Measurements from ENCODE around the gene PNPLA1. TPM values are rescaled to one million over a fixed set of nuclear protein-coding genes. Genes with fewer than 3 reads are reported as not detected.

The PNPLA1 gene
- total RNA-seq, 4 donors from 2014 or later, result not detected

DNA sequence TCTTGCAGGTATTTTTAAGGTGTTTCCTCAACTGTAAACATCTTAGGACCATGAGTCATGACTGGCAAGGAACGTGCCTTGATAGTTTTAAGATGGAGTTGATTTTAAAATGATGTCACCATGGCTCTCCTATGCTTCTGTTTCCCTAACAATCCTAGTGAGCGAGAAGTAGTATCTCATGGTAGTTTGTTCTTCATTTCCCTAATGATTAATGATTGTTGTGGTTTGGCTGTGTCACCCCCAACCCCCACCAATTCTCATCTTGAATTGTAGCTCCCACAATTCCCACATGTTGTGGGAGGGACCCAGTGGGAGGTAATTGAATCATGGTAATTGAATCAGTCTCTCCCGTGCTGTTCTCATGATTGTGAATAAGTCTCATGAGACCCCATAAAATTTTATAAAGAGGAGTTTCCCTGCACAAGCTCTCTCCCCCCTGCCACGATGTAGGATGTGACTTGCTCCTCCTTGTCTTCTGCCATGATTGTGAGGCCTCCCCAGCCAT lies 83.6 kb downstream of the PNPLA1 start:
- H3K36me3 ChIP-seq, result no peaks in the 10 kb centered on the region
- peak overlapping the region; percentile 14 to 81 for H3K27ac ChIP-seq
- intact Hi-C loops (cut with DNase I; ENCODE audit: low total_unique reads), result no loop called here
- peaks cover 0 to 4% of the 10 kb centered on the region in 2 donors for H3K4me1 ChIP-seq
- H3K9me3 ChIP-seq, result no peaks in the 10 kb centered on the region
- H3K4me3 ChIP-seq, result no peak overlapping the region
- H3K27me3 ChIP-seq, result no peaks in the 10 kb centered on the region
- DNase-seq, result peak in 1 of 2 donors; percentile 47
- TF ChIP-seq, protein P1, sequence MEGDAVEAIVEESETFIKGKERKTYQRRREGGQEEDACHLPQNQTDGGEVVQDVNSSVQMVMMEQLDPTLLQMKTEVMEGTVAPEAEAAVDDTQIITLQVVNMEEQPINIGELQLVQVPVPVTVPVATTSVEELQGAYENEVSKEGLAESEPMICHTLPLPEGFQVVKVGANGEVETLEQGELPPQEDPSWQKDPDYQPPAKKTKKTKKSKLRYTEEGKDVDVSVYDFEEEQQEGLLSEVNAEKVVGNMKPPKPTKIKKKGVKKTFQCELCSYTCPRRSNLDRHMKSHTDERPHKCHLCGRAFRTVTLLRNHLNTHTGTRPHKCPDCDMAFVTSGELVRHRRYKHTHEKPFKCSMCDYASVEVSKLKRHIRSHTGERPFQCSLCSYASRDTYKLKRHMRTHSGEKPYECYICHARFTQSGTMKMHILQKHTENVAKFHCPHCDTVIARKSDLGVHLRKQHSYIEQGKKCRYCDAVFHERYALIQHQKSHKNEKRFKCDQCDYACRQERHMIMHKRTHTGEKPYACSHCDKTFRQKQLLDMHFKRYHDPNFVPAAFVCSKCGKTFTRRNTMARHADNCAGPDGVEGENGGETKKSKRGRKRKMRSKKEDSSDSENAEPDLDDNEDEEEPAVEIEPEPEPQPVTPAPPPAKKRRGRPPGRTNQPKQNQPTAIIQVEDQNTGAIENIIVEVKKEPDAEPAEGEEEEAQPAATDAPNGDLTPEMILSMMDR (IDR thresholded peaks at IDR 0.05), result no peak
- TF ChIP-seq POLR2A (IDR thresholded peaks at IDR 0.05), result no peak

DNA sequence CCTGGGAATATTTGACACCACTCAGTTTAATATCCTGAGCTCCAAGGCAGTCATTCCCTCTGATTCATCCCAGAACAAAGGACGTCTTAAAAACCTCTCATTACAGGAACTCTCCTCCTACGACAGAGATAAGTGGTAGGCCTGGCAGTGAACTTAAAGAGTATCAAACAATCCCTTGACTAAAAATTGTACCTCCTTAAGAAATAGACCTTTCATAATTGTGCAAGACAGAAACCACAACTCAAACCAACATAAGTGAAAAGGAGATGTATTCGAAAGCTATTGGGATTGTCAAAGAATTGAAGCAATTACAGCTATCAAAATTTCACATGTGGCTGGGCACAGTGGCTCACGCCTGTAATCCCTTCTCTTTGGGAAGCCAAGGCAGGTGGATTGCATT lies 86.0 kb downstream of the PNPLA1 start:
- TF ChIP-seq POLR2A (IDR thresholded peaks at IDR 0.05), result no peak
- TF ChIP-seq, protein P1 (IDR thresholded peaks at IDR 0.05), result no peak
- Histone ChIP-seq H3K27me3 (no peaks in the 10 kb centered on the region), H3K36me3 (no peaks in the 10 kb centered on the region), H3K4me1 (no peaks in the 10 kb centered on the region), H3K4me3 (no peak overlapping the region), H3K27ac (no peak overlapping the region), H3K9me3 (no peaks in the 10 kb centered on the region)
- no peak for DNase-seq
- intact Hi-C loops (cut with DNase I; ENCODE audit: low total_unique reads), result no loop called here

DNA sequence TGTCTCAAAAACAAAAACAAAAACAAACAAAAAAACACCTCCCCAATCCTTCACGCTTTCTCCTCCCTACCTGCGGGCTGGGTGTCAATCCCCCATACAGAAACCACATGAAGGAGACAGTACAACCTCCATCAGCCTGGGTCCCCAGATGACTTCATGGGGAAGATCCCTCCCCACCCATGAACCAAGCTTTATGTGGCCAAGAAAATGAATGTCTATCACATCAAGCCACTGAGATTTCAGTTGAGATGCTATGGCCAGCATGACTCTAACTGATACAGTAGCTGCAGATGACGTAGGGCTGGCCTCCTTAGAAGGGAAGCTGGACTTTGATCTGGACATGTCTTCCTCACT lies 88.0 kb downstream of the PNPLA1 start:
- Histone ChIP-seq H3K4me1 (no peaks in the 10 kb centered on the region), H3K4me3 (no peak overlapping the region), H3K36me3 (no peaks in the 10 kb centered on the region), H3K9me3 (no peaks in the 10 kb centered on the region), H3K27ac (no peak overlapping the region), H3K27me3 (no peaks in the 10 kb centered on the region)
- no peak for DNase-seq
- TF ChIP-seq, protein P1 (IDR thresholded peaks at IDR 0.05), result no peak
- TF ChIP-seq POLR2A (IDR thresholded peaks at IDR 0.05), result no peak
- intact Hi-C loops (cut with DNase I; ENCODE audit: low total_unique reads), result no loop called here

Other genes with a start within 250 kb of the PNPLA1 start
- under 1 TPM in 1 of 4 donors, not detected in 3; 0.07 TPM for gene SLC26A8, start 245.4 kb upstream of the PNPLA1 start, total RNA-seq
- 100 to 1,000 TPM in 2 of 4 donors, 10 to 100 TPM in 2; 62.0 to 117 (median 86.2) TPM for gene MAPK14, start 242.3 kb upstream of the PNPLA1 start, total RNA-seq
- gene MAPK13, start 139.5 kb upstream of the PNPLA1 start, total RNA-seq, result 10 to 100 TPM in 1 of 4 donors, 1 to 10 TPM in 2, under 1 TPM in 1; 0.26 to 10.9 (median 3.0) TPM
- gene BRPF3, start 73.3 kb upstream of the PNPLA1 start, total RNA-seq, result 10 to 100 TPM in 3 of 4 donors, 1 to 10 TPM in 1; 8.5 to 44.5 (median 27.3) TPM
- not detected for gene BNIP5, start 66.8 kb downstream of the PNPLA1 start, total RNA-seq
- gene ETV7, start 117.6 kb downstream of the PNPLA1 start, total RNA-seq, result 1 to 10 TPM in 1 of 4 donors, not detected in 3; 1.3 TPM
- not detected for gene PXT1, start 172.8 kb downstream of the PNPLA1 start, total RNA-seq
- gene KCTD20, start 172.9 kb downstream of the PNPLA1 start, total RNA-seq, result 100 to 1,000 TPM in 1 of 4 donors, 10 to 100 TPM in 3; 31.0 to 130 (median 46.4) TPM